Measurements from ENCODE around the gene GALM.

Gene GALM

DNA sequence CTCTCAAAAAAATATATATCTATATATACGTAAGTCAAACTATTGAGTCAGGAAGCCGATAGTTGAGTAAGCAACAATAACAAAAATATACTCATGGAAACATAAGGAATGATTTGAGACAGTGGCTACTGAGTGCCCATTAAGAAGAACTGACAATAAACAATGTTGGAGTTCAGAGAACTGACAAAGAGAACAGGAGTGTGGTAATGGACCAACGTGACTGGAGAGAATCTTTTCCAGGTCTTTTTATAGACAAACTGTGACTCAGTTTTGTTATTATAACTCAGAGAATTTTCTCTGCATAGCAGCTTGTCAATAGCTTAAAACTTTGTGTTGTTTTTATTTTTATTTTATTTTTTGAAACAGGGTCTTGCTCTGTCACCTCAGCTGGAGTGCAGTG, 4.6 kb upstream of the GALM start:
- ChIA-PET CTCF (interaction anchor here (1.4 to 7.4 kb wide), 2 partner anchors 10 to 58 kb away, joined by 3 to 38 read pairs; partner anchors contain the start of gene HNRNPLL), POLR2A (interaction anchor here (0.6 kb wide), 1 partner anchor 9 kb away, joined by 3 read pairs; no protein-coding TSS in a partner anchor)
- TF ChIP-seq, protein P1, sequence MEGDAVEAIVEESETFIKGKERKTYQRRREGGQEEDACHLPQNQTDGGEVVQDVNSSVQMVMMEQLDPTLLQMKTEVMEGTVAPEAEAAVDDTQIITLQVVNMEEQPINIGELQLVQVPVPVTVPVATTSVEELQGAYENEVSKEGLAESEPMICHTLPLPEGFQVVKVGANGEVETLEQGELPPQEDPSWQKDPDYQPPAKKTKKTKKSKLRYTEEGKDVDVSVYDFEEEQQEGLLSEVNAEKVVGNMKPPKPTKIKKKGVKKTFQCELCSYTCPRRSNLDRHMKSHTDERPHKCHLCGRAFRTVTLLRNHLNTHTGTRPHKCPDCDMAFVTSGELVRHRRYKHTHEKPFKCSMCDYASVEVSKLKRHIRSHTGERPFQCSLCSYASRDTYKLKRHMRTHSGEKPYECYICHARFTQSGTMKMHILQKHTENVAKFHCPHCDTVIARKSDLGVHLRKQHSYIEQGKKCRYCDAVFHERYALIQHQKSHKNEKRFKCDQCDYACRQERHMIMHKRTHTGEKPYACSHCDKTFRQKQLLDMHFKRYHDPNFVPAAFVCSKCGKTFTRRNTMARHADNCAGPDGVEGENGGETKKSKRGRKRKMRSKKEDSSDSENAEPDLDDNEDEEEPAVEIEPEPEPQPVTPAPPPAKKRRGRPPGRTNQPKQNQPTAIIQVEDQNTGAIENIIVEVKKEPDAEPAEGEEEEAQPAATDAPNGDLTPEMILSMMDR (IDR thresholded peaks at IDR 0.05; ENCODE audit: control extremely low read depth, extremely low read depth, low read depth, missing control alignments), result no peak
- no peak for DNase-seq (ENCODE audit: extremely low spot score)

DNA sequence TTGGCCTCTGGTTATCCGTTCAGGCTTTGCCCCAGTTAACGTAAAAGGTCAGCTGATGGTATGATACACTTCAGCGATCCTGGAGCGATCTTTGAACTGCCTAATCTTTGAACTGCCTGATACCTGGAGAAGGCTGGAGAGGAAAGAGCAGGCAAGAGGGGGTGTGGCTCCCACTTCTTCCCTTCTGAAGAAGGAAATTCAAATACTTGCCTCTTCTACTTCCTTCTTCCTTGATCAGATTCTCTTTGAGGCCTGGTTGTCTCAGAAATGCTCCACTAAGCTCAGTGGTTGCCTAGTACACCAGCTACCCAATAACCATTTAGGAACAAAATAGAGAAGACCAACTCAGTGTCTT, 619 bp downstream of the GALM start:
- POLR2A ChIA-PET, result interaction anchor here (1.0 kb wide), 1 partner anchor 85 kb away, joined by 3 read pairs; the partner anchor contains the start of gene SRSF7
- TF ChIP-seq, protein P1 (IDR thresholded peaks at IDR 0.05; ENCODE audit: control extremely low read depth, extremely low read depth, low read depth, missing control alignments), result no peak
- DNase-seq (ENCODE audit: extremely low spot score), result no peak
- CTCF ChIA-PET, result interaction anchor here (0.8 to 7.4 kb wide), 12 partner anchors 10 to 84 kb away, joined by 3 to 38 read pairs (median 5); partner anchors contain the start of gene HNRNPLL

DNA sequence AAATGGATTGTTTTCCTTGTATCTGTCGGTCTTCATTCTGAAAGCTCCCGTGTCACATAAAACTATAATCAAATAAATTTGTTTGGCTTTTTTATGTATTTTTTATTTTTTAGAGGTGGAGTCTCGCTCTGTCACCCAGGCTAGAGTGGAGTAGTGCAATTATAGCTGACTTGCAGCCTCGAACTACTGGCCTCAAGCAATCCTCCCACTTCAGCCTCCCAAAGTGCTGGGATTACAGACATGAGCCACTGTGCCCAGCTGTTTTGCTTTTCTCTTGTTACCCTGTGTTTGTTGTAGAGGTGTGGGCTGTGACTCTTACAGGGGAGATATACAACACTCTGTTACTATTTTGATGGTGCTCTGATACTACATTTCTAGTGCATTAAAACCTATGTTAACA, 2.2 kb downstream of the GALM start:
- ChIA-PET POLR2A (interaction anchor here (1.0 kb wide), 1 partner anchor 83 kb away, joined by 3 read pairs; the partner anchor contains the start of gene SRSF7), CTCF (interaction anchor here (0.8 to 7.4 kb wide), 5 partner anchors 13 to 86 kb away, joined by 3 to 38 read pairs (median 12); partner anchors contain the start of gene HNRNPLL)
- TF ChIP-seq, protein P1 (IDR thresholded peaks at IDR 0.05; ENCODE audit: control extremely low read depth, extremely low read depth, low read depth, missing control alignments), result no peak
- DNase-seq (ENCODE audit: extremely low spot score), result no peak

DNA sequence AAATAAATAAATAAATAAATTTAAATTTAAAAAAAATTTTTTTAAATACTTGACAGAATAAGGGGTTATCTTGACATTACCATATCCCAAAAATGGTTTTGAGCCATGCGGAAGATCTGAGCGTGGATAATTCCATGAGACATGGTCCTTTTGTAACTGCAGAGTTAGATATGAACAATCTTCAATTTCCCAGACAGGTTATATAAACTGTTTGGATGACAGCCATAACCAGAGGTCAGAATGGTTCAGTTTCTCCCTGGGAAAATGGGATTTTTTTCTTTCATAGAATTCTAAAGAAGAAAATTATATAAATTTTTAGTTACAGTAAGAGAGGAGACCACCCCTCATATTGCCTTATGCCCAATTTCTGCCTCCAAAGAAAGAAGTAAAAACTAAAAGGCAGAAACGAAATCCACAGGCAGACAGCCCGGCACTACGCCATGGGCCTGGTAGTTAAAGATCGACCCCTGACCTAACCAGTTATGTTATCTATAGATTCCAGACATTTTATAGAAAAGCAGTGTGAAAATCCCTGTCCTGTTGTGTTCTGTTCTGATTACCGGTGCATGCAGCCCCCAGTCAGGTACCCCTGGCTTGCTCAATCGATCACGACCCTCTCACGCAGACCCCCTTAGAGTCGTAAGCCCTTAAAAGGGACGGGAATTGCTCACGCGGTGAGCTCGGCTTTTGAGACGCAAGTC, 3.0 kb downstream of the GALM start:
- DNase-seq (ENCODE audit: extremely low spot score), result no peak
- POLR2A ChIA-PET, result no interaction called here
- CTCF ChIA-PET, result no interaction called here
- TF ChIP-seq, protein P1 (IDR thresholded peaks at IDR 0.05; ENCODE audit: control extremely low read depth, extremely low read depth, low read depth, missing control alignments), result no peak

DNA sequence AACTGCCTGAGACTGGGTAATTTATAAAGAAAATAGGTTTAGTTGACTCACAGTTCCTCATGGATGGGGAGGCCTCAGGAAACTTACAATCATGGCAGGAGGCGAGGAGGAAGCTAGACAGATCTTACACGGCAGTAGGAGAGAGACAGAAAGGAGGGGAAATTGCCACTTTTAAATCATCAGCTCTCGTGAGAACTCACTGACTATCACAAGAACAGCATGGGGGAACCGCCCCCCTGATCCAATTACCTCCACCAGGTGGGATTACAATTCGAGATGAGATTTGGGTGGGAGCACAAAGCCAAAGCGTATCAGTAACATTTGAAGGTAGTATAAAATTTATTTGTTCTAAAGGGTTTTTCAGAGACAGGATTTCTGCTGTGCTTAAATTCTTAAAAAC, 5.4 kb downstream of the GALM start:
- POLR2A ChIA-PET, result no interaction called here
- no peak for DNase-seq (ENCODE audit: extremely low spot score)
- CTCF ChIA-PET, result interaction anchor here (0.7 to 3.9 kb wide), 6 partner anchors 9 to 67 kb away, joined by 3 to 14 read pairs (median 4); no protein-coding TSS in a partner anchor
- TF ChIP-seq, protein P1 (IDR thresholded peaks at IDR 0.05; ENCODE audit: control extremely low read depth, extremely low read depth, low read depth, missing control alignments), result no peak

DNA sequence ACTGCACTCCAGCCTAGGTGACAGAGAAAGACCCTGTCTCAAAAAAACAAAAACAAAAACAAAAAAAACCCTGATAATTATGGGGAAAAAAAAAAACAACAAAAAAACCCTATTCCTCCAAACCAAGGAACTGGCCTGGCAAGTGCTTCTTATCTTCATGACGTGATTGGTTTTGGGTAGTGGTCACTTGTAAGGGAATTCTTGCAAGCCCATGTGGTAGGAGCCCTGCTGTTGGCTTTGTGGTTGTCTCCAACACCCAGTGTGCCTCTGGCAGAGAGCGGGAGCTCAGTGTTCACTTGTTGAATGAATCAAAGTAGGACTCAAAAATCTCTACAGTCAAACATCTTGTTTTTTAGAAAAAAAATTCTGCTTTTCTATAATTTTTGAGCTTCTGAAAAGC, 6.0 kb downstream of the GALM start:
- TF ChIP-seq, protein P1 (IDR thresholded peaks at IDR 0.05; ENCODE audit: control extremely low read depth, extremely low read depth, low read depth, missing control alignments), result no peak
- POLR2A ChIA-PET, result interaction anchor here (1.6 kb wide), 1 partner anchor 79 kb away, joined by 4 read pairs; the partner anchor contains the start of gene SRSF7
- CTCF ChIA-PET, result interaction anchor here (1.1 to 3.9 kb wide), 9 partner anchors 8 to 95 kb away, joined by 3 to 14 read pairs (median 4); no protein-coding TSS in a partner anchor

More for the DNA sequence above, 6.0 kb downstream of the GALM start:
- DNase-seq (ENCODE audit: extremely low spot score), result no peak
